GM21423 (cell line): ENCODE measurements around the gene POLR2I.
"Not testable (repeated sequence)": the region's sequence is repeated elsewhere in the genome, so short reads cannot be mapped to it uniquely, and the experiment has no call there.

Experiments
- ATAC-seq: cut with Tn5 transposase; IDR thresholded peaks from one replicate; pipeline ENCODE4 v1.9.1; 2021; ENCODE audit warnings: mild to moderate bottlenecking, moderate library complexity; ENCODE audit not compliant: unreplicated experiment

Gene POLR2I

DNA sequence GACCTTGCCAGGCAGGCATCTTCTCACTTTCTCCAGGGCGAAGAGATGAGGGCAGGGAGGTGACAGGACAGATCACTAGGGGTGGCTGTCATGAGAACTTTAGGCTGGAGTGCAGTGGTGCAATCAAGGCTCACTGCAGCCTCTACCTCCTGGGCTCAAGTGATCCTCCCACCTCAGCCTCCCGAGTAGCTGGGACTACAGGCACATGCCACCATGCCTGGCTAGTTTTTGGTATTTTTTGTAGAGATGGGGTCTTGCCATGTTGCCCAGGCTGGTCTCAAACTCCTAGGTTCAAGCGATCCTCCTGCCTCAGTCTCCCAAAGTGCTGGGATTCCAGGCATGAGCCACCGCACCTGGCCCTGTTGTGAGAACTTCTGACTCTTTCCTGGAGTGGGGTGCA is 20.2 kb upstream of the POLR2I start:
- not testable (repeated sequence) for ATAC-seq

DNA sequence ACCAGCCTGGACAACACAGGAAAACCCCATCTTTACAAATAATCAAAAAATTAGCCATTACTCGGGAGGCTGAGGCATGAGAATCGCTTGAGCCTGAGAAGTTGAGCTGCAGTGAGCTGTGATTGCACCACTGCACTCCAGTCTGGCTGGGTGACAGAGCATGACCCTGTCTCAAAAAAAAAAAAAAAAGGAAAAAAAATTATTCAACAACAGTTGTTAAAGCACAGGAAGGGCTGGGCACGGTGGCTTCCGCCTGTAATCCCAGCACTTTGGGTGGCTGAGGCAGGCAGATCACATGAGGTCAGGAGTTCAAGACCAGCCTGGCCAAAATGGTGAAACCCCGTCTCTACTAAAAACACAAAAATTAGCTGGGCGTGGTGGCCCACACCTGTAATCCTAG is 16.5 kb upstream of the POLR2I start:
- ATAC-seq: not testable (repeated sequence)

DNA sequence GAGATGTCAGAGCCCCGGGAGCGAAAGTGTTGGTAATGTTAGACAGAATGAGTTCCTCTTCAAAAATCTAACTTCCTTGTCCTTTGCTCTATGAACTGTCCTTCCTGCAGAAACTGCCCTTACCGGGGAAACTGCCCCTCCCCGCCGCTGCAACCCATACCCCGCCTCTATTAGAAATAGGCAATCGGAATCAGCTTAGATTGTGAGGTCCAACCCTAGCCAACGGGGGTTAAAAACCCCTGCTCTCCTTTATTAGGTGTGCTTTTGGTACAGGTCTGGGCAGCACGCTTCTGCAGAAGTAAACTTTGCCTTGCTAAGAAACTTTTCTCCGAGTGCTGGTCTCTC is 13.7 kb upstream of the POLR2I start:
- no peak for ATAC-seq

DNA sequence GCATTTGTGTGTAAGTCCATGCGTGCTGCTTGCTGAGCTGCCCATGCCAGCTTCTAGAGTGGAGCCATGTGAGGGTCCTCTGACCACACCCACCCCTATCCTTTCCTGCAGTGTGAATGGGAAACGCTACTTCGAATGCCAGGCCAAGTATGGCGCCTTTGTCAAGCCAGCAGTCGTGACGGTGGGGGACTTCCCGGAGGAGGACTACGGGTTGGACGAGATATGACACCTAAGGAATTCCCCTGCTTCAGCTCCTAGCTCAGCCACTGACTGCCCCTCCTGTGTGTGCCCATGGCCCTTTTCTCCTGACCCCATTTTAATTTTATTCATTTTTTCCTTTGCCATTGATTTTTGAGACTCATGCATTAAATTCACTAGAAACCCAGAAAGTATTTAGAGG is 10.9 kb upstream of the POLR2I start:
- no peak for ATAC-seq

DNA sequence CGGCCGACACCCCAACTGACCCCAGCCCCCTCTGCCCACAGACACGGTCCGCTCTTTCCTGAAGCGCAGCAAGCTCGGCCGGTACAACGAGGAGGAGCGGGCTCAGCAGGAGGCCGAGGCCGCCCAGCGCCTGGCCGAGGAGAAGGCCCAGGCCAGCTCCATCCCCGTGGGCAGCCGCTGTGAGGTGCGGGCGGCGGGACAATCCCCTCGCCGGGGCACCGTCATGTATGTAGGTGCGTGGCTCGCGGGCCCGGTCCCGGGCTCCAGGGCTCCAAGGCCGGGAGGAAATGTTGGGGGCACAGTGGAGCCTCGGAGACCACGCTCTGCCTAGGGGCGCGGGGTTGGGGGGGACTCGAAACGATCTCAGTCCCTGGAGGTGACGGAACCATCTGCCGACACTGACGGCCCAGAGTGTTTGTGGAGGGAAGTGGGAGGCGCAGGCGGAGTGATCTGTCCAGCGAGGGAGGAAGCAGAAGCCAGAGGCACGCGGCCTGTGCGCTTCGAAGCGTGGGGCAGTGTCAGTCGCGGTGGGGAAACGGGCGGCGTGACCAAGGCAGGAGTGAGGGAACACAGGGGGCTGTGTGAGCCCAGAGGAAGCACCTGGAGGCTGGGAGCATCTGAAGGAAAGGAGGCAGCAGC is 6.9 kb upstream of the POLR2I start:
- no peak for ATAC-seq

DNA sequence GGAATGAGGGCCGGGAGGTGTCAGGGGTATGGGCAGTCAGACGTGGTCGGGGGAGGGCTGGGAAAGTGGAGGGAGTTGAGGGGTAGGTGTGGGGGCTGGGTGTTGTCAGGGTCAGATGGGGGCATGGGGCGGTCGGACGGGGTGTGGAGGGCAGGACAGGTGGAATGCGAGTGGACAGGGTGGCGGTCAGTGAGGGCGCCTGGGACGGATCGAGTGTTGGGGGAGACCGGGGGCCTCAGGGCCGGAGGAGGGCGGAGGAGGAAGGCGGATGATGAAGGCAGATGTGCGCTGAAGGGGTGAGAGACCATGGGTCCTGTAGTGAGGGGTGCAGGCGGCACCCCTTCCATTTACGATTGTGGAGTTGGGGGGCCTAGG is 6.3 kb upstream of the POLR2I start:
- ATAC-seq: no peak

DNA sequence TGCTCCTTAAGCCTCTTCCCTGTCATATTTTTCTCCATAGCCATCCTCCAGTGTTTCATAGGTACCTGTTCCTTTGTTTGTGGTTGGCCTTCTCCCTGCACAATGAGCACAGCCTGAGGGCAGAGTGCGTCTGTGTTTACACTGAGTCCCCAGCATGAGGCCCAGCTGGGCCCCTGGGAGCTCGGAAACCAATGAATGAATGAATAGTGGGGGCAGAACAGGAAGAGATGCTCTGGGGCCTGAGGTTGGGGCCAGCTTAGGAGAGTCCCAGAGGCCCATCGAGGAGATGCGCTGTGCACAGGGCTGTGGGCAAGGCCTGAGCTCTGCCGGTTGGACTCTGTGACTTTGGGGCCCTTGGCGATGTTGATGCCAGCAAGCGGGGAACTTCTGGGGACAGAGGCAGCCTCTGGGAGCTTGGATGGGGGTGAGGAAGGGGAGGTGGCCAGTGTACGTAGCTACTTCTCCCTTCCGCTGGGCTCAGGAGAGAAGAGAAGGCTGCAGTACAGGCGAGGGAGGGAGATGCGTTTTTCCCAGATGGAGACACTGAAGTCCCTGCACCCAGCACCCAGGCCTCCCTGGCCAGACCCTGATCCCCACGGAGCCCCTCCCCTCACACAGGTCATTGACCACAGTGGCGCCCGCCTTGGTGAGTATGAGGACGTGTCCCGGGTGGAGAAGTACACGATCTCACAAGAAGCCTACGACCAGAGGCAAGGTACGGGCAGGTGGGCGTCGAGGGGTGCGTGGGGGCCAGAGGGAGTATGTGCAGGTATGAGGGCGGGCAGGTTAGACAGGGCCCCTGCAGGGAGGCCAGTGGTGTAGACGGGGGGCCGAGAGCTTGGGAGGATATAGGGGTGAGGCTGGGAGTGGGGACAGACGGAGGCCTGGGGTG is 5.7 kb upstream of the POLR2I start:
- ATAC-seq: no peak

DNA sequence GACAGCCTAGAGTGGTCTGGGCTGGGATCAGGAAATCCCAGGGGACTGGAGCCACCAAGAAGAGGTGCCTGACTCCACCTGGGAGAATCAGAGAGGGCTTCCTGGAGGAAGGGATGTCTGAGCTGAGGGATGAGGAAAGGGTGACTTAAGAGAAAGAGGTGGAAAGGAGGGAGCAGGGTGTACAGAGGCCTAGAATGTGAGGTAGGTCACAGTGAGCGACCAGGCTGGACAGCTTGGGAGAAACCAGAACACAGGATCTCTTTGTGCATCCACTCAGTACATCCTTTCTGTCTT is 1.6 kb upstream of the POLR2I start:
- ATAC-seq: no peak

DNA sequence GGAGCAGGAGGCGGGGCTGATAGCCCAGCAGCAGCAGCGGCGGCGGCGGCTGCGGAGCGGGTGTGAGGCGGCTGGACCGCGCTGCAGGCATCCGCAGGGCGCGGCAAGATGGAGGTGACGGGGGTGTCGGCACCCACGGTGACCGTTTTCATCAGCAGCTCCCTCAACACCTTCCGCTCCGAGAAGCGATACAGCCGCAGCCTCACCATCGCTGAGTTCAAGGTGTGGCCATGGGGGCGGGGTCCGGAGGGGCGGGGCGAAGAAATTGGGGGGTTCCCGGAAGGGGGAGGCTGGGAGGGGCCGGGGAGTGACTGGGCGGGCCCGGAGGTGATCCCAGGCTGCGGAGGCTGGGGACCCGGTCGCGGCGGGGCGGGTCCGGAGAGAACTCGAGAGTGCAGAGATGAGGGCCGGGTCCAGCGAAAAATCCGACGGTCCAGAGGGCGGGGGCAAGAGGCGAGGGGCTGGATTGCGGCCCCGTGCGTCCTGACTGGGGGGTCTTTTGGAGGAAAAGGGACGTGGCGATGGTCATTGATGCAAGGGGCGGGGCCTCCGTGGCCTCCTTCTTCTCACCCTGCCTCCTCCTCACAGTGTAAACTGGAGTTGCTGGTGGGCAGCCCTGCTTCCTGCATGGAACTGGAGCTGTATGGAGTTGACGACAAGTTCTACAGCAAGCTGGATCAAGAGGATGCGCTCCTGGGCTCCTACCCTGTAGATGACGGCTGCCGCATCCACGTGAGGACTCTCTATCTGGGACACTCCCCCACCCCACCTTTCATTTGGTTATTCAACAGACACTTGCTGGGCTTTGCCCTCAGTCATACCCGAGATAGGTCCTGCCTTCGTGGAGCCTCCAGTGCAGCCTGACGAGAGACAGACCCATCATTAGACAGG is 1.0 kb upstream of the POLR2I start, which contains the start of gene TBCB:
TSS of gene TBCB (plus strand) at position 16 of the 891 bp plus-strand sequence. CDS start at position 109, 93 bp downstream.
- no peak for ATAC-seq

DNA sequence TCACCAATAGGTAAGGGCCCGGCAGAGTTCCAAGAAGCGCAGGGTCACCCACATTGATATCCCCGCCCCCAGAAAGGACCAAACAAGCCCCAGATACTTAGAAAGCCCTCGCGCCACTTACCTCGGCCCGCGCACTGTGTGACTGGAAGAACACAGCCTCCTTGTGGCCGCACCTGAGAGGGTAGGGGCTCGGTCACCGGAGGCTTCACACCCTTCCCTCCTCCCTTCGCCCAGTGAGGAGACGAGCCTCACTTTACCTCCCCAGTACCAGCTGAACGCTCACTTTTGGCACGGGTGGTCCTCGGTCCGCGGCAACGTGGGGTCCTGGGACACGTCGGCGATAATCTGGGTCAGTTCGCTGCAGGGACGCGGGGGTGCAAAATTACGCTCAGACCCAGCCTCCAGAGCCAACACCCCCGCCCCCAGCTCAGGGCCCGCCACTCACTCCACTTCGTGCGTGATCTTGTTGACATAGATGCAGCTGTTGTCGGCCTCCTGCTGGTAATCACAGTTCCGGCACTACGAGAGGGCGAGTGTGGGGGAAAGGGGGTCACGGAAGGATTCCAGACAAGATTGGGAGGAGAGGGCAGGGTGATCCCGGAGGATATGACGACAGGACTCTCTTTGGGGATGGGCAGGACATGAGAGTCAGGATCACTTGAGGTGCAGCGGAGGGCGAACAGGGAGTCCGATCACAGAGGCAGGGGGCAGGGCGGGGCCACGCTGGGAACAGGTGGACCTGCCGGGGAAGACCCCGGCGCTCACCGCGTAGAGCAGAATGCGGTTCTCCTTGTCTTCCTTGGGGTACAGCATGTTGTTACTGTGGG is 568 bp downstream of the POLR2I start:
- ATAC-seq: no peak

DNA sequence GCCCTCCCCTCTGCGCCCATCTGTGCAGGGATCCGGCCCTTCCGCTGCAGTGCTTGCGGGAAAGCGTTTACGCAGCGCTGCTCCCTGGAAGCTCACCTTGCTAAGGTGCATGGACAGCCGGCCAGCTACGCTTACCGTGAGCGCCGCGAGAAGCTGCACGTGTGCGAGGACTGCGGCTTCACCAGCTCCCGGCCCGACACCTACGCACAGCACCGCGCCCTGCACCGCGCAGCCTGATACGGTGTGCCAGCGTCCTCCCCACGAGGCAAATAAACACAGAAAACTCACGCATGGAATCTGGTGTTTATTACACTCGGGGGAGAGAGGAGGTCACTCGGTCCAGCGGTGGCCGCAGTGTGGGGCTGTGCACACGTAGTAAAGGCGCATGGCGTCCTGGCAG is 1.2 kb downstream of the POLR2I start:
- no peak for ATAC-seq

DNA sequence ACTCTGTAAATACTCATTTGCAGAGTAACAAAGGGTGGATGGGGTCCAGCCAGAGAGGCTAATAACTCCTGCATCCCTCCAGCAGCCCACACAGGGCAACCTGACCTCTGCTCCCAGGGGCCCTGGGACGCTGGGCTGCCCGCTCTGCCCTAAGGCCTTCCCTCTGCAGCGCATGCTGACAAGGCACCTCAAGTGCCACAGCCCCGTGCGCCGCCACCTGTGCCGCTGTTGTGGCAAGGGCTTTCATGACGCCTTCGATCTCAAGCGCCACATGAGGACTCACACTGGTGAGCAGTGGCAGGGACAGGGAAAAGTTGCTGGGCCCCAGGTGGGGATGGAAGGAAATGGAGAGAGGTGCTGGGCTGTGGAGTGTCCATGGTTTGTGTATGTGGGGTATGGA is 2.0 kb downstream of the POLR2I start:
- no peak for ATAC-seq

DNA sequence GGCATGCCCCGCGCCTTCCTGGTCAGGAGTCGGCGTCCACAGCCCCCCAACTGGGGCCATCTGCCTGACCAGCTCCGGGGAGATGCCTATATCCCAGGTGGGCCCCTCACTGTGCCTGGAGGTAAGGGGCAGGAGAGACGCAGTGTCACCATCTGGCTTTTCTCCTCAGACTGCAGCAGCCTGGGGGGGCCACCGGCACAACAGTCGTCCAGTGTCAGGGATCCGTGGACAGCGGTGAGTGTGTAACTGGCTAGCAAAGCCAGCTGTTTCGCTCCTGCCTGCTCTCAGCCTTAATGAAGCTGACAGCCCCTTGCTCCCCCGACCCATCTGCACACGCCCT is 3.5 kb downstream of the POLR2I start:
- no peak for ATAC-seq

DNA sequence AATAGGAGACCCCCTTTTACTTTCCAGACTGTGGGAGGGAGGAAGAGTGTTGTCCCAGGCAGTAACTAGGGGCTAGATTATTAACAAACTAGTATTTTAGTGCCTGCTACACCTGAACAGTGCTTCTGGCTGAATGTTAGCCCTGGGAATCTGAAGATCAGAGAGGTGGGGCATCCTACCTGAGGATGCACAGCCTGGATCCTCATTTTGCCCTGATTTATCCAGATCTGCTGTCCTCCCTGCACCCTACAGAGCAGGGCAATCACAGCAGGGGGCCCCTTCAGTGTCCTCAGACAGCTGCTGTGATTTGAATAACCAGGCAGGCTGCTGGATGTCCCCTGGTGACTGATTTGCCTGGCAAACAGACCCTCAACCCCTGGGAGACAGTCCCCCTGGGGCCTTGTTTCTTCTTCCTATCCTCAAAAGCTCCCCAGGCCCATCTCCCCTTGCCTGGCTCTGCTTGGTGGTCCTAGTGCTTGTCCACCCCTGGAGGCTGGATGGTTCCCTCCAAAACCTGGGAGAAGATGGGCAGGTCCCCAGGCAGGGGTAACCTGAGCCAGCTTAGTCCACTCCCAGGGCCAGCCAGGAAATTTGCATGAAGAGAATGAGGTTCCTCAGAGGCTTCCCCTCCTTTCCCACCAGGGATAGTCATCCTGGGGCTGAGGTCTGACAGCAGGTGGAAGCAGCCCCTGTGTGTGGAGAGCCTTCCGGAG is 4.0 kb downstream of the POLR2I start, which contains the start of gene OVOL3:
TSS of gene OVOL3 (plus strand) at position 657 of the 713 bp plus-strand sequence. CDS start 60 bp downstream, outside the sequence.
- ATAC-seq: no peak

DNA sequence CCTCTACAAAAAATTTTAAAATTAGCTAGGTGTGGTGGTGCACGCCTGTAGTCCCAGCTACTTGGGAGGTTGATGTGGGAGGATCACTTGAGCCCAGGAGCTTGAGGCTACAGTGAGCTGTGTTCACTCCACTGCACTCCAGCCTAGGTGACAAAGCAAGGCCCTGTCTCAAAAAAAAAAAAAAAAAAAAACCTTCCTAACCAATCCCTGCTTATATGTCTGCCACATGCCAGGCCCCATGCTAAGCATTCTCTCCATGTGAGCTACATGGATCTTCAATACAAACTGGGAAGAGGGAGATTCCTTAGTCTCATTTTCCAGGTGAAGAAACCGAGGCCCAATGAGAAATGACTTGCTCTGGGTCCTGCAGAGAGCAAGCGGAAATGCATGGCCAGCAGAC is 6.0 kb downstream of the POLR2I start:
- no peak for ATAC-seq

DNA sequence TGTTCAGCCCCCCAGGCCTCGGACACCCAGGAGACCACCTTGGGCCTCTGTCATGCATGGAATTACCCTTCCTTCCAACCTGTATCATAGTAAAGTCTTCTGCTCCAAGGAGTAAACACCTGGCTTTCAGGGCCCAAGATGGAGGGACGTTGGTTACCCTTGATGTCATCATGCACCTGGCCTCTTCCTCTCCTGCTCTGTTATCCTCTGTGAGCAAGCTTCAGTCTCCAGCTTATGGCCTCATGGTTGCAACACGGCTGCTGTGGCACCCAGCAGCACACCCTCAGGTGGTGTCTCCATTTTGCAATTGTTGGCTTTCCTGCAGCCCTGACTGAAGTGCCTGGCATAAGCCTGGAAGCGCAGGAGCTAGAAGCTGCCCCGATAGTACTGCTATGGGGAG is 7.7 kb downstream of the POLR2I start:
- no peak for ATAC-seq

DNA sequence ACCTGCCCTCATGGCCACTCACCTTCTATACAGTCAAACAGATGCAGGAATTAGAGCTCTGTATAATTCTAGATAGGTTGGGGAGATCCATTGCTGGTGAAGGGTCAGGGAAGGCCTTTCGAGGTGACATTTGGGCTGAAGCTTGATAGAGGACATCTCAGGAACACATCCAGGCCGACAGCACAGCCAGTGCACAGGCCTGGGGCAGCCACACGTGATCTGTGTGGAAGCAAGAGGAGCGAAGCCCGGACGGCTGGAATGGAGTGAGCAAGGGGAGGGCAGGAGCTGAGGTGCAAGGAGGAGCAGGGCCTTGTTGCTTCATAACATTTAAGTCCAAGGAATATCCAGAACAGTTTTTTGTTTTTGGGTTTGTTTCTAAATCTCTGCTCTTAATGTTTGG is 8.2 kb downstream of the POLR2I start:
- no peak for ATAC-seq

DNA sequence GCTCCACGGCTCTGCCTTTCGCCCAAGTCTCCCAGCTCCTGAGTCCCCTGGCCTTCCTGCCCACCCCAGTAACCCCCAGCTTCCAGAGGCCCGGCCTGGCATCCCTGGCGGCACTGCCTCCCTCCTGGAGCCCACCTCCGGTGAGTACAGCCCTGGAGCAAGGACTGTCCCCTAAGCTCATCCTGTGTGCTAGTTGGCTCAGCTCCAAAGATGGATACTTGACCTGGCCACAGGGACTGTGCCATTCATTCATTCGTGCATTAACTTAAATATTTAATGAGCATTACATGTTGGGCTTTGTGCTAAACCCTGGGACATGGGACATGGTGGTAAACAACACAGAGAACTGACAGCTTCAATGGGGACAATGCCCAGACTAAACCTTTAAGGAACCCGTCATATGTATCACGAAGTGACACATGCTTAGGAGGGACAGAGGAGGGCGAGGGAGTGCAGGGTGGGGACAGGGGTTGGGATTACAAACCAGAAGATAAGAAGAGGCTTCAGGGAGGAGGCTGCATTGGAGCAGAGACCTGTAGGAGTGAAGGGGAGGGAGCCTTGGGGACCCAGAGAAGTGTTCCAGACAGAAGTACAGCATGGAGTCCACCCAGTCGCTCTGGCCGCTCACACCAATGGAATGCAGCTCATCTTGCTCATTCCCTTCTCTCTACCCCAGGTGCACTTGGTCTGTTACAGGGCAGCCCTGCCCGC is 10.7 kb downstream of the POLR2I start:
- no peak for ATAC-seq

DNA sequence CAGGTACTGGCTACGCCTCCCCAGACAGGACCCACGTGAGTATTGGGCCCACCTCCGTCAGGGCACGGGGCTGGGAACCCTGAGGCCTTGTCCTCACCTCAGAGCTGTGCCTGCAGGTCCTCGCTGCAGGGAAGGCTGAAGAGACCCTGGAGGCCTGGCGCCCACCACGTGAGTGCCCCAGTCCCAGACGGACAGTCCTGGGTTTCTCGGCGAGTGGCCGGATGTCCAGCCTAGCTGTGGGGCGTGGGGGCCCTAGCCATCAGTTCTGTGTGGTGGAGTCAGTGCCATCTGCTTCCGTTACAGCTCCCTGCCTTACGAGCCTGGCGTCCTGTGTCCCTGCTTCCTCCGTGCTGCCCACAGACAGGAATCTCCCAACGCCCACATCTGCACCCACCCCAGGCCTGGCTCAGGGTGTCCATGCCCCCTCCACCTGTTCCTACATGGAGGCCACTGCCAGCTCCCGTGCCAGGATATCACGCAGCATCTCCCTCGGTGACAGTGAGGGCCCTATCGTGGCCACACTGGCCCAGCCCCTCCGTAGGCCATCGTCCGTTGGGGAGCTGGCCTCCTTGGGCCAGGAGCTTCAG is 11.5 kb downstream of the POLR2I start:
- no peak for ATAC-seq
